IMR-90 (cell line): Measurements from ENCODE around the gene HRH2. TPM values are rescaled to one million over a fixed set of nuclear protein-coding genes. Genes with fewer than 3 reads are reported as not detected.

Experiments used
- ATAC-seq: fragments of 200-7000 bp; cut with Tn5 transposase; 2 replicates; pipeline ENCODE4 v1.9.1; 2020; ENCODE audit warnings: low read depth, mild to moderate bottlenecking, moderate library complexity
- BruUV-seq: library from RNA; stranded (reverse); fragments of 400-500 nt; replicated peaks from 2 replicates; lab custom pipeline; 2021; lab: Mats Ljungman, UMichigan
- CTCF ChIA-PET: fragments of 300-600 bp; formaldehyde crosslinking; extraction: SDS; loops from one replicate; lab custom pipeline; 2021; ENCODE audit warnings: antibody characterized with exemption; lab: Yijun Ruan, JAX
- POLR2A ChIA-PET: fragments of 300-600 bp; sonication (Branson Sonifier 250); formaldehyde crosslinking; loops from one replicate; lab custom pipeline; 2022; ENCODE audit warnings: antibody characterized with exemption; ENCODE audit not compliant: unreplicated experiment; lab: Charles Lee
- DNase-seq: peaks from one replicate; pipeline ENCODE4 v3.0.0; 2013
- H2AFZ ChIP-seq: replicated peaks from 2 replicates; pipeline ENCODE3; 2013; ENCODE audit warnings: low read length, mild to moderate bottlenecking; ENCODE audit not compliant: poor library complexity
- H2AK5ac ChIP-seq: 2 replicates; pipeline ENCODE4 v1.6.1; 2013; ENCODE audit warnings: low read depth, low read length, inconsistent platforms
- H2AK9ac ChIP-seq: replicated peaks from 2 replicates; pipeline ENCODE3; 2013; ENCODE audit warnings: mild to moderate bottlenecking, low read depth, low read length, moderate library complexity; ENCODE audit not compliant: poor library complexity
- H2BK120ac ChIP-seq: 2 replicates; pipeline ENCODE4 v1.6.1; 2013; ENCODE audit warnings: low read depth, low read length, inconsistent platforms
- H2BK15ac ChIP-seq: 3 replicates; pipeline ENCODE4 v1.6.1; 2013; ENCODE audit warnings: low read depth, low read length, inconsistent platforms
- H2BK20ac ChIP-seq: 2 replicates; pipeline ENCODE4 v1.6.1; 2013; ENCODE audit warnings: low read depth, mild to moderate bottlenecking, inconsistent platforms, low read length, moderate library complexity
- H2BK5ac ChIP-seq: 2 replicates; pipeline ENCODE4 v1.6.1; 2013; ENCODE audit warnings: mild to moderate bottlenecking, low read depth, low read length, inconsistent platforms; ENCODE audit not compliant: poor library complexity, severe bottlenecking
- H3K14ac ChIP-seq: replicated peaks from 2 replicates; pipeline ENCODE4 v1.6.1; 2013; ENCODE audit warnings: low read depth, low read length, inconsistent platforms
- H3K18ac ChIP-seq: 2 replicates; pipeline ENCODE4 v1.6.1; 2013; ENCODE audit warnings: low read depth, low read length, control low read depth
- H3K23ac ChIP-seq: 2 replicates; pipeline ENCODE4 v1.6.1; 2013; ENCODE audit warnings: low read depth, low read length, inconsistent platforms
- H3K27ac ChIP-seq: 2 replicates; pipeline ENCODE4 v1.5.1; 2013; ENCODE audit warnings: mild to moderate bottlenecking, control low read depth, low read length; ENCODE audit not compliant: insufficient read depth
- H3K27me3 ChIP-seq: 2 replicates; pipeline ENCODE4 v1.6.1; 2013; ENCODE audit warnings: low read length; ENCODE audit not compliant: control insufficient read depth, insufficient read depth
- H3K36me3 ChIP-seq: 2 replicates; pipeline ENCODE4 v1.6.1; 2013; ENCODE audit warnings: low read length, mixed read lengths; ENCODE audit not compliant: control insufficient read depth, insufficient read depth
- H3K4ac ChIP-seq: 2 replicates; pipeline ENCODE4 v1.6.1; 2013; ENCODE audit warnings: low read depth, low read length, inconsistent platforms
- H3K4me1 ChIP-seq: 2 replicates; pipeline ENCODE4 v1.6.1; 2013; ENCODE audit warnings: low read length, mixed read lengths; ENCODE audit not compliant: control insufficient read depth, insufficient read depth
- H3K4me2 ChIP-seq: 2 replicates; pipeline ENCODE4 v1.6.1; 2013; ENCODE audit warnings: low read depth, mild to moderate bottlenecking, control low read depth, low read length, moderate library complexity
- H3K4me3 ChIP-seq: 2 replicates; pipeline ENCODE4 v1.5.1; 2013; ENCODE audit warnings: low read depth, mild to moderate bottlenecking, control low read depth, low read length, moderate library complexity; ENCODE audit not compliant: insufficient read depth
- H3K56ac ChIP-seq: 2 replicates; pipeline ENCODE4 v1.6.1; 2013; ENCODE audit warnings: low read length, inconsistent platforms; ENCODE audit not compliant: insufficient read depth; ENCODE audit errors: extremely low read depth
- H3K79me1 ChIP-seq, 2 experiments: 2 replicates each; pipeline ENCODE4 v1.6.1; 2013; ENCODE audit warnings: low read length in 2 of 2, inconsistent platforms in 1 of 2, low read depth in 1 of 2
- H3K9ac ChIP-seq: 2 replicates; pipeline ENCODE4 v1.6.1; 2013; ENCODE audit warnings: low read depth, low read length, control low read depth
- H3K9me1 ChIP-seq: 2 replicates; pipeline ENCODE4 v1.6.1; 2013; ENCODE audit warnings: low read length, inconsistent platforms; ENCODE audit not compliant: insufficient read depth
- H3K9me3 ChIP-seq: 2 replicates; pipeline ENCODE4 v1.6.1; 2013; ENCODE audit warnings: low read length; ENCODE audit not compliant: control insufficient read depth, insufficient read depth
- H4K20me1 ChIP-seq: 2 replicates; pipeline ENCODE4 v1.6.1; 2013; ENCODE audit warnings: low read length, inconsistent platforms; ENCODE audit not compliant: insufficient read depth
- H4K5ac ChIP-seq: 2 replicates; pipeline ENCODE4 v1.6.1; 2013; ENCODE audit warnings: mild to moderate bottlenecking, low read depth, low read length, control low read depth
- H4K8ac ChIP-seq, 2 experiments: 2 replicates each; pipeline ENCODE4 v1.6.1; 2013; ENCODE audit warnings: low read depth in 2 of 2, low read length in 2 of 2, control low read depth in 1 of 2, inconsistent platforms in 1 of 2
- H4K91ac ChIP-seq: 2 replicates; pipeline ENCODE4 v1.6.1; 2013; ENCODE audit warnings: low read depth, low read length, inconsistent platforms; ENCODE audit not compliant: insufficient read depth
- BHLHE40 ChIP-seq: fragments of 150-350 bp; IDR thresholded peaks from 2 replicates; pipeline ENCODE4 v1.6.1; 2016; ENCODE audit warnings: mild to moderate bottlenecking, low read depth, low read length
- CEBPB ChIP-seq: IDR thresholded peaks from 2 replicates; pipeline ENCODE4 v1.6.1; 2012; ENCODE audit warnings: low read depth, low read length, improper control_type of control experiment
- CHD1 ChIP-seq: IDR thresholded peaks from 2 replicates; pipeline ENCODE4 v1.6.1; 2012; ENCODE audit warnings: low read depth, low read length, improper control_type of control experiment
- ELK1 ChIP-seq: fragments of 150-350 bp; IDR thresholded peaks from 2 replicates; pipeline ENCODE4 v1.6.1; 2016; ENCODE audit warnings: low read depth, mild to moderate bottlenecking, low read length, moderate library complexity, borderline replicate concordance
- FOS ChIP-seq: fragments of 150-350 bp; IDR thresholded peaks from 2 replicates; pipeline ENCODE4 v1.6.1; 2016; ENCODE audit warnings: low read depth, low read length
- MAFK ChIP-seq: IDR thresholded peaks from 2 replicates; pipeline ENCODE4 v1.6.1; 2012; ENCODE audit warnings: low read depth, low read length, improper control_type of control experiment
- MAZ ChIP-seq: IDR thresholded peaks from 2 replicates; pipeline ENCODE4 v1.6.1; 2012; ENCODE audit warnings: low read depth, mild to moderate bottlenecking, low read length, improper control_type of control experiment, moderate library complexity, borderline replicate concordance
- MXI1 ChIP-seq: IDR thresholded peaks from 2 replicates; pipeline ENCODE4 v1.6.1; 2012; ENCODE audit warnings: low read depth, mild to moderate bottlenecking, low read length, moderate library complexity, borderline replicate concordance
- NFE2L2 ChIP-seq: fragments of 150-350 bp; IDR thresholded peaks from 2 replicates; pipeline ENCODE4 v1.6.1; 2016; ENCODE audit warnings: low read depth, mild to moderate bottlenecking, low read length
- POLR2A ChIP-seq: IDR thresholded peaks from 2 replicates; pipeline ENCODE4 v1.6.1; 2012; ENCODE audit warnings: mild to moderate bottlenecking, low read depth, low read length
- RAD21 ChIP-seq: IDR thresholded peaks from 2 replicates; pipeline ENCODE4 v1.6.1; 2012; ENCODE audit warnings: low read length, improper control_type of control experiment
- RCOR1 ChIP-seq: IDR thresholded peaks from 2 replicates; pipeline ENCODE4 v1.6.1; 2012; ENCODE audit warnings: mild to moderate bottlenecking, low read length, improper control_type of control experiment; ENCODE audit not compliant: insufficient replicate concordance
- RFX5 ChIP-seq: IDR thresholded peaks from 2 replicates; pipeline ENCODE4 v1.8.0; 2012; ENCODE audit warnings: low read depth, mild to moderate bottlenecking, low read length, moderate library complexity
- SMC3 ChIP-seq: fragments of 150-350 bp; IDR thresholded peaks from 2 replicates; pipeline ENCODE4 v1.6.1; 2016; ENCODE audit warnings: low read depth, mild to moderate bottlenecking, antibody characterized with exemption, low read length, moderate library complexity
- WGBS, 2 experiments: methylation state at CpG; one replicate each; pipeline versions ENCODE4 v1.1.5 to v1.1.7; 2013; ENCODE audit warnings: missing lambda C conversion rate in 2 of 2; ENCODE audit not compliant: insufficient read length in 1 of 2; ENCODE audit errors: extremely low coverage in 2 of 2; 5-methylcytosine and 5-hydroxymethylcytosine counted together
- dilution Hi-C: fragments of 300-500 bp; cut with HindIII; formaldehyde crosslinking; loops from one replicate; pipeline ENCODE4 v1.14.3; 2018; ENCODE audit warnings: low sequenced_read_pairs; ENCODE audit not compliant: unreplicated experiment
- in situ Hi-C: fragments of 300-500 bp; cut with MboI; formaldehyde crosslinking; loops from 3 replicates; pipeline ENCODE4 v1.14.3; 2019; ENCODE audit warnings: low sequenced_read_pairs, inconsistent platforms, mixed read lengths
- intact Hi-C: fragments of 100-400 bp; cut with micrococcal nuclease; formaldehyde crosslinking; loops from 2 replicates; pipeline ENCODE4 v1.10.0; 2022
- polyA plus RNA-seq, 3 experiments: library from polyadenylated mRNA; depleted of rRNA; stranded (reverse); fragments of >200 nt; gene quantifications; 2 replicates each; pipeline ENCODE4 v1.2.3, GENCODE V29; 2012; ENCODE audit warnings: low replicate concordance in 1 of 3
- total RNA-seq: library from RNA; depleted of rRNA; stranded (reverse); fragments of >200 nt; gene quantifications from 2 replicates; pipeline ENCODE4 v1.2.3, GENCODE V29; 2012
- TF ChIP-seq, protein P1 (sequence below): conservative IDR thresholded peaks from 2 replicates; pipeline ENCODE4 v1.5.1; 2012; ENCODE audit warnings: mild to moderate bottlenecking, low read depth, low read length, improper control_type of control experiment
- TF ChIP-seq, protein P2 (sequence below): fragments of 150-350 bp; IDR thresholded peaks from 2 replicates; pipeline ENCODE4 v1.6.1; 2017; ENCODE audit warnings: mild to moderate bottlenecking, antibody characterized with exemption, low read length, low read depth

HRH2 gene
- total and polyA plus RNA-seq, 2 of the 4 experiments (the other 2 are of a cell fraction): not detected

- Histone ChIP-seq H3K27ac (no peak overlapping the region), H3K9me3 (peaks cover 24% of the 10 kb centered on the region), H2BK5ac (no peak overlapping the region), H3K36me3 (no peaks in the 10 kb centered on the region), H3K23ac (no peak overlapping the region), H4K8ac (no peak overlapping the region), H3K18ac (no peak overlapping the region), H3K56ac (no peak overlapping the region), H3K4me1 (no peaks in the 10 kb centered on the region), H2BK20ac (no peak overlapping the region), H2AK5ac (no peak overlapping the region), H3K9me1 (no peaks in the 10 kb centered on the region), H4K5ac (no peak overlapping the region), H3K9ac (no peak overlapping the region), H3K4me2 (no peak overlapping the region), H2BK120ac (no peak overlapping the region), H3K79me1 (no peaks in the 10 kb centered on the region), H2AFZ (no peak overlapping the region), H2BK15ac (no peak overlapping the region), H4K91ac (no peak overlapping the region), H3K4me3 (no peak overlapping the region), H4K20me1 (no peaks in the 10 kb centered on the region), H2AK9ac (no peak overlapping the region), H3K27me3 (no peaks in the 10 kb centered on the region), H3K14ac (no peak overlapping the region), H3K4ac (no peak overlapping the region)
- DNase-seq: no peak
- WGBS, 2 experiments: no CpG with 5 or more reads among the region's 1 CpG
- no TSS peak for BruUV-seq
- no peak for ATAC-seq
- TF ChIP-seq BHLHE40: no peak
- no peak for TF ChIP-seq RFX5
- no peak for TF ChIP-seq POLR2A
- TF ChIP-seq FOS: no peak
- TF ChIP-seq MAZ: no peak
- no peak for TF ChIP-seq CHD1
- TF ChIP-seq, protein P1, sequence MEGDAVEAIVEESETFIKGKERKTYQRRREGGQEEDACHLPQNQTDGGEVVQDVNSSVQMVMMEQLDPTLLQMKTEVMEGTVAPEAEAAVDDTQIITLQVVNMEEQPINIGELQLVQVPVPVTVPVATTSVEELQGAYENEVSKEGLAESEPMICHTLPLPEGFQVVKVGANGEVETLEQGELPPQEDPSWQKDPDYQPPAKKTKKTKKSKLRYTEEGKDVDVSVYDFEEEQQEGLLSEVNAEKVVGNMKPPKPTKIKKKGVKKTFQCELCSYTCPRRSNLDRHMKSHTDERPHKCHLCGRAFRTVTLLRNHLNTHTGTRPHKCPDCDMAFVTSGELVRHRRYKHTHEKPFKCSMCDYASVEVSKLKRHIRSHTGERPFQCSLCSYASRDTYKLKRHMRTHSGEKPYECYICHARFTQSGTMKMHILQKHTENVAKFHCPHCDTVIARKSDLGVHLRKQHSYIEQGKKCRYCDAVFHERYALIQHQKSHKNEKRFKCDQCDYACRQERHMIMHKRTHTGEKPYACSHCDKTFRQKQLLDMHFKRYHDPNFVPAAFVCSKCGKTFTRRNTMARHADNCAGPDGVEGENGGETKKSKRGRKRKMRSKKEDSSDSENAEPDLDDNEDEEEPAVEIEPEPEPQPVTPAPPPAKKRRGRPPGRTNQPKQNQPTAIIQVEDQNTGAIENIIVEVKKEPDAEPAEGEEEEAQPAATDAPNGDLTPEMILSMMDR: no peak
- no peak for TF ChIP-seq CEBPB
- TF ChIP-seq RAD21: no peak
- no peak for TF ChIP-seq RCOR1
- TF ChIP-seq MAFK: no peak
- no peak for TF ChIP-seq SMC3
- TF ChIP-seq, protein P2, sequence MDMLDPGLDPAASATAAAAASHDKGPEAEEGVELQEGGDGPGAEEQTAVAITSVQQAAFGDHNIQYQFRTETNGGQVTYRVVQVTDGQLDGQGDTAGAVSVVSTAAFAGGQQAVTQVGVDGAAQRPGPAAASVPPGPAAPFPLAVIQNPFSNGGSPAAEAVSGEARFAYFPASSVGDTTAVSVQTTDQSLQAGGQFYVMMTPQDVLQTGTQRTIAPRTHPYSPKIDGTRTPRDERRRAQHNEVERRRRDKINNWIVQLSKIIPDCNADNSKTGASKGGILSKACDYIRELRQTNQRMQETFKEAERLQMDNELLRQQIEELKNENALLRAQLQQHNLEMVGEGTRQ: no peak
- TF ChIP-seq NFE2L2: no peak
- no peak for TF ChIP-seq MXI1
- TF ChIP-seq ELK1: no peak
- in situ Hi-C loops (no loop called here), intact Hi-C loops (no loop called here), dilution Hi-C loops (no loop called here)
- CTCF ChIA-PET: no interaction called here
- POLR2A ChIA-PET: no interaction called here
Observed at GRCh38 chr5:175621971-175622370, 35.9 kb upstream of the HRH2 start.
